ENCODE data around the gene LAMTOR1.

Gene LAMTOR1

GRCh38 chr11:72083414-72083813 lies 19.7 kb downstream of the LAMTOR1 start:
- no peaks in the 10 kb centered on the region for H4K20me1 ChIP-seq (ENCODE audit: low read depth, low read length)

DNA sequence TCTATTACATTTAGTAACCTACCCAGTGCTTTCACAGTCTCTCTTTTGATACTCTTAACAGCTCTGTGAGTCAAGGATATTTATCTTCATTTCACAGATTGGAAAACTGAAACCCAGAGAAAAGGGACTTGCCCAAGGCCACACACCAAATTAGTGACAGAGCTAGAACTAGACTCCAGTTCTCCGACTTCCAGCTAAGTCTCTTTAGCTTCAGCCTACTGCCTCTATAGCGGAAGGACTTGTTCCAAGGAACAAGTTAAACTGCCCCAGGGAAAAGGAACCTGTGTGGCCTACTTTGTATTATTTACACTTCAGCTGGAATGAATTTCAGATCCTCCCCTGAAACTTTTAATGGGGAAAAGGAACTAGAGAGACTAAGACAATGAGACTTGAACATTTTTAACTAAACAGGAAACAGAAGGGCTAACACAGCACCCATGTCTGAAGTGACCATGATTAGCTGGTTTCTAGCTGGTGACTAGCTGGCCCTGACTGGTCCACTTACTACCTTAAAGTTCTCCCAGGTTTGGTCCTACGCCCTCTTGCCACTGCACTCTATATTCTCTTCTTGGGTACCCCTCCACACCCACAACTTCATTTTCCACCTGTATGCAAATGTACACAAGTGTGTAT lies 21.2 kb downstream of the LAMTOR1 start:
- Histone ChIP-seq H3F3A (ENCODE audit: insufficient read depth) (peaks cover 11% of the 10 kb centered on the region; the same call in 1 of the 2 replicates), H4K20me1 (ENCODE audit: low read depth, low read length) (no peaks in the 10 kb centered on the region), H3K9me2 (replicated peaks; ENCODE audit: insufficient read depth, low read length) (no peaks in the 10 kb centered on the region), H3K27me3 (ENCODE audit: low read length) (no peaks in the 10 kb centered on the region), H3K4me2 (ENCODE audit: low read depth, low read length, poor library complexity, severe bottlenecking) (no peak overlapping the region), H3K36me3 (ENCODE audit: low read length) (no peaks in the 10 kb centered on the region), H2AFZ (ENCODE audit: low read depth, low read length, severe bottlenecking) (no peak overlapping the region), H3K27ac (ENCODE audit: low read depth, low read length) (no peak overlapping the region), H3K9ac (ENCODE audit: low read length) (no peak overlapping the region), H3K4me3 (ENCODE audit: insufficient read depth, low read length, poor library complexity, severe bottlenecking) (no peak overlapping the region), H3K9me3 (ENCODE audit: insufficient read depth, low read length) (no peaks in the 10 kb centered on the region), H3K79me2 (ENCODE audit: insufficient read depth, low read length) (peaks cover 32% of the 10 kb centered on the region)
- TF ChIP-seq EZH2phosphoT487 (conservative IDR thresholded peaks at IDR 0.05; ENCODE audit: low read length) (no peak), CTCF (IDR thresholded peaks at IDR 0.05; ENCODE audit: insufficient read depth, low read length, poor library complexity, severe bottlenecking) (no peak)

More at GRCh38 chr11:72083414-72083813, 19.7 kb downstream of the LAMTOR1 start:
- H3F3A ChIP-seq (ENCODE audit: insufficient read depth) = peaks cover 13% of the 10 kb centered on the region; the same call in 1 of the 2 replicates
- H3K9ac ChIP-seq (ENCODE audit: low read length) = no peak overlapping the region
- no peaks in the 10 kb centered on the region for H3K36me3 ChIP-seq (ENCODE audit: low read length)
- no peaks in the 10 kb centered on the region for H3K9me2 ChIP-seq (replicated peaks; ENCODE audit: insufficient read depth, low read length)
- no peak overlapping the region for H3K4me3 ChIP-seq (ENCODE audit: insufficient read depth, low read length, poor library complexity, severe bottlenecking)
- no peaks in the 10 kb centered on the region for H3K27me3 ChIP-seq (ENCODE audit: low read length)
- no peak overlapping the region for H3K27ac ChIP-seq (ENCODE audit: low read depth, low read length)
- peaks cover 17% of the 10 kb centered on the region for H3K79me2 ChIP-seq (ENCODE audit: insufficient read depth, low read length)
- no peak for TF ChIP-seq CTCF (IDR thresholded peaks at IDR 0.05; ENCODE audit: insufficient read depth, low read length, poor library complexity, severe bottlenecking)
- no peak for TF ChIP-seq EZH2phosphoT487 (conservative IDR thresholded peaks at IDR 0.05; ENCODE audit: low read length)
- H3K4me2 ChIP-seq (ENCODE audit: low read depth, low read length, poor library complexity, severe bottlenecking) = no peak overlapping the region
- H3K9me3 ChIP-seq (ENCODE audit: insufficient read depth, low read length) = no peaks in the 10 kb centered on the region
- H2AFZ ChIP-seq (ENCODE audit: low read depth, low read length, severe bottlenecking) = no peak overlapping the region

DNA sequence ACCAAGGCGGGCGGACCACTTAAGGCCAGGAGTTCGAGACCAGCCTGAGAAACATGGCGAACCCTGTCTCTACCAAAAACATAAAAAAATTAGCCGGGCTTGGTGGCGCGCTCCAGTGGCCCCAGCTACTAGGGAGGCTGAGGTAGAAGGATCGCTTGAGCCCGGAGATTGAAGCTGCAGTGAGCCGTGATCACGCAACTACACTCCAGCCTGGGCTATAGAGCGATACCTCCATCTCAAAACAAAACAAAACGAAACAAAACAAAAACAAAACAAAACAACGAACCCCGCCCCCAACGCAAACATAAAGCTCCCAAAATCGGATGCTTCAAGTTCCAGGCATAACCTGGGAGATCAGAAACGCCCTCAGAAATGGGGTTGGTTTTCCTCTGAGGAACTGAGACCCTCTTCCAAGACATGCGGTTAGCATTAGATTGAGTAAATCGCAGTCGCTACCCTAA lies 21.9 kb downstream of the LAMTOR1 start:
- Histone ChIP-seq H3K9ac (ENCODE audit: low read length) (peak overlapping the region; percentile 59), H3K9me3 (ENCODE audit: insufficient read depth, low read length) (no peaks in the 10 kb centered on the region), H3K27ac (ENCODE audit: low read depth, low read length) (no peak overlapping the region), H3K4me3 (ENCODE audit: insufficient read depth, low read length, poor library complexity, severe bottlenecking) (peak overlapping the region; percentile 69), H4K20me1 (ENCODE audit: low read depth, low read length) (no peaks in the 10 kb centered on the region), H3K36me3 (ENCODE audit: low read length) (no peaks in the 10 kb centered on the region), H3K79me2 (ENCODE audit: insufficient read depth, low read length) (peaks cover 39% of the 10 kb centered on the region), H3K27me3 (ENCODE audit: low read length) (no peaks in the 10 kb centered on the region), H3K4me2 (ENCODE audit: low read depth, low read length, poor library complexity, severe bottlenecking) (peak overlapping the region; percentile 72), H3K9me2 (replicated peaks; ENCODE audit: insufficient read depth, low read length) (no peaks in the 10 kb centered on the region), H3F3A (ENCODE audit: insufficient read depth) (0 out of 2 replicates have a peak, but pooled peaks cover 8% of the 10 kb centered on the region), H2AFZ (ENCODE audit: low read depth, low read length, severe bottlenecking) (peak overlapping the region; percentile 86)
- no peak for TF ChIP-seq EZH2phosphoT487 (conservative IDR thresholded peaks at IDR 0.05; ENCODE audit: low read length)
- no peak for TF ChIP-seq CTCF (IDR thresholded peaks at IDR 0.05; ENCODE audit: insufficient read depth, low read length, poor library complexity, severe bottlenecking)

All from SU-DHL-6 (cell line).